Measurements from ENCODE around the gene CEP44. TPM values are rescaled to one million over a fixed set of nuclear protein-coding genes. Genes with fewer than 3 reads are reported as not detected.
A peak's percentile ranks its signal among the peaks of the same experiment; 100 is the strongest.
"Not testable (repeated sequence)": the region's sequence is repeated elsewhere in the genome, so short reads cannot be mapped to it uniquely, and the experiment has no call there.

CEP44 gene
- 33.7 TPM for total RNA-seq (ENCODE audit: insufficient read depth, low replicate concordance)

DNA sequence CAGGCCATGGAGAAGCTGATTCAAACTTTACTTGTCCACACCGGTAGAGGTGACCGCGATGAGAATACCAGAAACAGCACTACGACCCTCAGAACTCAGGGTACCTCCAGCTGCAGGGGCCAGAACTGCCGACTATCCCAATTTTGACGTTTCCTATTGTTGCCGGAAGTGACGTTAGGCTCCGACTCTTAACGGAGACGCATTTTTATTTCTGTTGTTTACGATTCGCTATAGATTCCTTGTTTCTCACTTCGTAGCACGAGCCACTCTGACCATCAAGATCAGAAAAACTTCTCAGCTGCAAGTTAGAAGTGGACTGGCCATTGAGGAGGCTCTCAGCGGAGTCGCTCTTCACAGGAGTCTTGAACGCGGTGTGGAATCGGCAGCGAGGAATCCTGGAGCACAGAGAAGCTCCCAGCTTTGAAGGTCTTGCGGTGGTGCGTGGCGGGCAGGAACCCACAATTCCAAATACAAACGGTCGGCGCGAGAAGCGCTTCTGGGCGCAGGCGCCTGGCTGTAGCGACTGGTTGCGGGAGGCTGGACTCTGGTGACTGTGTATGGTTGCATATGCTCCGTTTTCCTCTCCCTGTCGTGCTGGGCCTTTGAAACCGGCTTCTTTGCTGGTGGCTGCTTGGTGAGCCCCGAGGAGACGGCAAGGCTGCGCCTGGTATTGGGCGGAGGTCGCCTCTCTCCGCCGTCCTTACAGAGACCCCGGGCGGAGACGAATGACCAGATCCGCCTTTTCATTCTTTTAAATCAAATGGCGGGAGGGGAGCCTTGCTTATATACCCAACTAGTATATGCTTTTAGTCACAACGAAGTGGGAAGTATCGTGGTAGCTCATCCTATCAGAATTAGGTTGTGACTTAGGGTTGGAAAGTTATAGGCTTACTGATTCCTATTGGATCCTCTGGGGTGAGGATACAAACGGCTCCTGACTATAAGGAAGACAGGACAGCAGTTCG lies at the start of gene CEP44, which contains the start of gene FBXO8:
CEP44 (plus strand) TSS at position 405 of the 965 bp plus-strand sequence. CDS start 15,211 bp downstream, outside the sequence.
FBXO8 (minus strand) TSS at position 161 of the 965 bp plus-strand sequence. CDS start 20,575 bp downstream, outside the sequence.
- peak; percentile 94 for DNase-seq (ENCODE audit: low spot score)

GRCh38 chr4:174236359-174236758 lies 47.4 kb upstream of the CEP44 start:
- no peak for DNase-seq (ENCODE audit: low spot score)

- no peak for DNase-seq (ENCODE audit: low spot score)
Observed at GRCh38 chr4:174241162-174241561, 42.5 kb upstream of the CEP44 start.

- DNase-seq (ENCODE audit: low spot score): no peak
Observed at GRCh38 chr4:174244441-174244840, 39.3 kb upstream of the CEP44 start.

- DNase-seq (ENCODE audit: low spot score): no peak
Observed at GRCh38 chr4:174245714-174246113, 38.0 kb upstream of the CEP44 start.

GRCh38 chr4:174248407-174248806 lies 35.3 kb upstream of the CEP44 start:
- DNase-seq (ENCODE audit: low spot score): no peak

DNA sequence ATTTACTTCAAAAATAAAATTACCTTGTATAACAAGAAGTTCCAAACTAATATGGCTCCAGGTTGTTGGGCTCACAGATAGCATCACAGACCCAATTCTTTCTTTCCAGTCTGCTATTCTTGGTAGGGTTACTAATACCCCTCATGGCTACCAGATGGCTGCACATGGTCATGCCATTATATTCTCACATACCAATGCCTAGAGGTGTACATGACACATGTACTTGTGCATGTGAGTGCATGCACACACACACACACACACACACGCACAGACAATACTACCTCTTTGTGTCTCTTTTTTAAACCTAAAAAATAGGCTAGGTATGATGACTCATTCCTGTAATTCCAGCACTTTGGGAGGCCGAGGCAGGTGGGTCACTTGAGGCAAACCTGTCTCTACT lies 31.3 kb upstream of the CEP44 start:
- no peak for DNase-seq (ENCODE audit: low spot score)

DNA sequence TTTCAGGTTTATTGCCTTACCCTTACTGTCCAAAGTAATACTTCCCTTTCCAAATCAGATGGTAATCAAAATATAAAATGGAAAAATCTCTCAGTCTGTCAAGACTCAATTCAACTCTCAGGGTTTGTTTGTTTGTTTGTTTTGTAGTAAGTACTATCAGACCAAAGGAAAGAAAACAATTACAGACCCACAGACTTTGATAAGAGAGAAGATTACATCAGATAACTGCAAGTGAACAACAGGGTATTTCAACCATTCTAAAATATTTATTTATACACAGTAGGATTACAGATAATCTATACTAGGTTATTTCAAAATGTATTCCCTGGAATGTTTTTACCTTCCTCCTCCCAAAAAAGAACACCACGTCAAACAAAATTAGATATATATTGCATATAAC lies 29.1 kb upstream of the CEP44 start:
- DNase-seq (ENCODE audit: low spot score): no peak

GRCh38 chr4:174255374-174255773 lies 28.3 kb upstream of the CEP44 start:
- DNase-seq (ENCODE audit: low spot score): no peak

- peak; percentile 38 for DNase-seq (ENCODE audit: low spot score)
Observed at GRCh38 chr4:174255786-174256185, 27.9 kb upstream of the CEP44 start.

DNA sequence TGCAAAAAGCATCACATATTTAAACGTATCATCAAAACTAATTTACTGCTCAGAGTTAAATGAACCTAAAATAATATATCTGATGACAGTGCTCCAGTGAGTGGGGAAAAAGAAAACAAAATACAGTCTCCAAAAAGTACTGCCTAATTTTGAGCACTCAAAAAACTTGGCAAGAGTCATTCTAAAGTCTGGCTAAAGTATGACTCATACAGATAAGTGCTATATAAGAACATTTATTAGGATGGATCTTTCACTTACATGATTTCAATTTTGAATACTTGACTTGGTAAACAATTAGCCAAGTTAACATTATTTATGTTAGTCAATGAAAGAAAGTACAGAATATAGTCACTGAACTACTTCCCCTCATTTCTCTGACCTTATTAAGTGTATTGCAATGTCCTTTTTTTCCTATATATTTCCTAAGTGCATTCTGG lies 27.4 kb upstream of the CEP44 start:
- peak; percentile 81 for DNase-seq (ENCODE audit: low spot score)

GRCh38 chr4:174259580-174259979 lies 24.1 kb upstream of the CEP44 start:
- no peak for DNase-seq (ENCODE audit: low spot score)

DNA sequence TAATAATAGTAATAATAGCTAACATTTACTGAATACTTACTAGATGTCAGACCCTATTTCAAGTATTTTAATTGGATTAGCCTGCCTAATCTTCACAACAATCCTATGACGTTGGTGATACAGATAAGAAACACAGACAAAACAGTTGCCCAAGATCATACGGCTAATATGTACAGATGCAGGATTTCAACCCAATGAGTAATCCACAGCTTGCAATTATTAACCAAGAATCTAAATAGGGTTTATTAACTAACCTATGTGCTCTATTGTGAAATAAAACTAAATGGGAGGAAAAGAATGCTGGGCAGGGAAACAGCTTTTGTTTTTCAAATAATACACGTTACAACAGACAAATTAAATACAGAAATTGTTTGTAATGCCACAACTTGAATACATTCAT lies 23.6 kb upstream of the CEP44 start:
- peak; percentile 67 for DNase-seq (ENCODE audit: low spot score)

GRCh38 chr4:174261432-174261831 lies 22.3 kb upstream of the CEP44 start:
- DNase-seq (ENCODE audit: low spot score): not testable (repeated sequence)

GRCh38 chr4:174262624-174263444 lies 20.9 kb upstream of the CEP44 start:
- peak; percentile 52 for DNase-seq (ENCODE audit: low spot score)

DNA sequence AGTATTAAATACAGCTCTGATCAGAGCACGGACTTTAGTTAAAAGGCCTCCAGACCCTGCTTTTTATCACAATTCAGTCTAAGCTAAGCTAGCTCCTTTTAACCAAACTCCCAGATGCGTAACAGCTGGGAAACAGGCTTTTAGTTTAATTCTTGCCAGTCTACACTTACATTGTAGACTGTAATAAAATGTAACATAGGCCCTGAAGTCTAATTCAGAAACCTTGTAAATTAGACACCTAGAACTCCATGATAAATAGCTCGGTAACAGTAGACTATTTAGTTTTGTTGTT lies 20.3 kb upstream of the CEP44 start:
- DNase-seq (ENCODE audit: low spot score): peak; percentile 95

- peak; percentile 60 for DNase-seq (ENCODE audit: low spot score)
Observed at GRCh38 chr4:174265916-174266315, 17.8 kb upstream of the CEP44 start.

- no peak for DNase-seq (ENCODE audit: low spot score)
Observed at GRCh38 chr4:174266416-174266815, 17.3 kb upstream of the CEP44 start.

DNA sequence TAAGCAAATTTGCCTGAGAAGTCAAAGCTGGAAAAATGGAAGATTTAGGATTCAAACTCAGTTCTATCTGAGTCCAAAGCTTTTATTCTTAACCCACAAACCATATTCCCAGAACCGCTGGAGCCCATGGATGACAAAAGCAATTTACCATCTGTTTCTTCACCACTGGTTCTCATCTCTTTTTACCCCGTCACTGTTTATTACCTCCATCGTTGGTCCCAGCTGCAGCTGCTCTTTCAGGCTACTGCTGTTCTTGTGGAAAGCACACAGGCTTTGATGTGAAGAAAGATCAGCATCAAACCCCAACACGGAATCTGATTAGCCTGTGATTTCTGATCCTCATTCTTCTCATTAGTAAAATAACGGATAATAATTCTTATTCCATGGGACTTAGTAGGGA lies 9.8 kb upstream of the CEP44 start:
- no peak for DNase-seq (ENCODE audit: low spot score)

GRCh38 chr4:174274436-174274835 lies 9.3 kb upstream of the CEP44 start:
- DNase-seq (ENCODE audit: low spot score): no peak

DNA sequence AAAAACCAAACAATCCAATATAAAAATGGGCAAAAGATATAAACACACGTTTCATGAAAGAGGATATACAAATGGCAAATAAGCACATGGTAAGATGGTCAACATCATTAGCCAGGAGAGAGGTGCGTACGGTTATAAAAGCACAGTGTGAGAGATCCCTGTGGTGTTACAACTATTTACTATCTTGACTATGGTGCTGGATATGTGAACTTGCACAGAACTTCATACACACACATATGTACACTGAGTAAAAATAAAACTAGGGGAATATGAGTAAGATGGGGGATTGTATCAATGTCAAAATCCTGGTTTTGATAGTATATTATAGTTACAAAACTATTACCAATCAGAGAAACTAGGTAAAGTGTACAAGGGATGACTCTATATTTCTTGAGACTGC lies 8.6 kb upstream of the CEP44 start:
- DNase-seq (ENCODE audit: low spot score): no peak

DNA sequence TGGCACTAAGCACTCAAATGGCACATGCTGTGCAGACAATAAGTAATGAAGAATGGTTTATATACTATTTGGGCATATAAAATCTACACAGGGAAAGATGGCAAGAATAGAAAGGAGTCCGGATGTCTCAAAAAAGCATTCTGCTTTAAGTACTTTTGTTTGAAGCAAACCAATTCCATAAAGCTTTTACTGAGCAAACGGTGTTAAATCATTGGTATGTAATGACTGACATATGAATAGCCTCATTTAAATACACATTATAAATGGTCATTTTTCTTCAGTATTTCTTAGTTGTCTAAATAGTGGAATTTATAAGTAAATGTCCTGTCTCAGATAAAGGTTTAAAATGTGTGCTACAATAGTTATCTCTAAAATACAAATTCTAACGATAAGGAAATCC lies 6.3 kb upstream of the CEP44 start:
- DNase-seq (ENCODE audit: low spot score): no peak
